Activated naive CD4-positive, alpha-beta T cell treated with anti-CD3 and anti-CD28 coated beads, Interleukin-2, amount 50 U/mL, for 24 hours (primary cell): ENCODE data around the gene SGTA.
"Not testable (repeated sequence)": the region's sequence is repeated elsewhere in the genome, so short reads cannot be mapped to it uniquely, and the experiment has no call there.

Experiments
- H3K27ac Mint-ChIP-seq: one replicate; pipeline ENCODE4 v1.8.0; 2021; ENCODE audit warnings: mild to moderate bottlenecking, mixed read lengths
- H3K27me3 Mint-ChIP-seq: one replicate; pipeline ENCODE4 v1.8.0; 2021; ENCODE audit warnings: mixed read lengths
- H3K36me3 Mint-ChIP-seq: one replicate; pipeline ENCODE4 v1.8.0; 2021; ENCODE audit warnings: mixed read lengths
- H3K4me1 Mint-ChIP-seq: one replicate; pipeline ENCODE4 v1.8.0; 2021; ENCODE audit warnings: mixed read lengths
- H3K4me3 Mint-ChIP-seq: one replicate; pipeline ENCODE4 v1.8.0; 2021; ENCODE audit warnings: mild to moderate bottlenecking, mixed read lengths
- H3K9me3 Mint-ChIP-seq: one replicate; pipeline ENCODE4 v1.8.0; 2021; ENCODE audit warnings: mixed read lengths

SGTA gene

GRCh38 chr19:2803486-2804155, 20.5 kb upstream of the SGTA start:
- no peak overlapping the region for H3K4me3 Mint-ChIP-seq
- H3K4me1 Mint-ChIP-seq = no peaks in the 10 kb centered on the region
- no peak overlapping the region for H3K27ac Mint-ChIP-seq
- H3K27me3 Mint-ChIP-seq = no peaks in the 10 kb centered on the region
- no peaks in the 10 kb centered on the region for H3K9me3 Mint-ChIP-seq
- peaks cover 8% of the 10 kb centered on the region for H3K36me3 Mint-ChIP-seq

DNA sequence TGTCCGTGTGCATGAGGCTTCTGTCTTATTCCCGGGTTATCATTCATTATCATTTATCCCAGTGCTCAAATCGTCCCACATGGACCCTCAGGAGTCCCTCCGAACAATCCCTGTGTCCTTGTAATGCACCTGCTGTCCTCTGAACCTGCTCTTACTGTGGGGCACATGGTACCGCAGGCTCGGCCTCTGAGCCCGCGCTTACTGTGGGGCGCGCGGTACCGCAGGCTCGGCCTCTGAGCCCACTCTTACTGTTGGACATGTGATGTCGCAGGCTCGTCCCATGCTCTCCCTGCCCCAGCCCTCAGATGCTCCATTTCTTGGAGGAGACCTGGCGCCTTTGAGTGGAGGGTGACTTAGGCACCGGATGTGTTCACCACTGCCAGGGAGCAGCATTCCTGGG, 19.8 kb upstream of the SGTA start:
- Mint-ChIP-seq H3K27me3 (no peaks in the 10 kb centered on the region), H3K4me1 (no peaks in the 10 kb centered on the region), H3K27ac (no peak overlapping the region), H3K36me3 (peaks cover 8% of the 10 kb centered on the region), H3K9me3 (no peaks in the 10 kb centered on the region), H3K4me3 (no peak overlapping the region)

DNA sequence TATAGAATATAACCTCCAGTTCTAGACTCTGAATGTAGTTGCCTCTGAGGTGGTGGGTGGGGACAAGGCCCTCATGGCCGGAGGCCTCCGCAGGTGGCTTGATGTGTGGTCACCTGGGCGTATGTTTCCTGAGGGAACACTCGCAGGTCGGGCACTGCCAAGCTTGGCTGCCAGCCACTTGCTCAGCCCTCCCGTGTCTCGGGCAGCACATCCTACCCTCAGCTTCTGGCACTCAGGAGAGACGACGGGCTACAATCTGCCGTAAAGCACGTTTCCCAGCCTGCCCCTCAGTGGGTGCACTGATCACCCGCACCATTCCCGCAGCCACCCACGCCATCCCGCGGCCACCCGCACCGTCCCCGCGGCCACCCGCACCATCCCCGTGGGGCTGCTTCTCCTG, 17.4 kb upstream of the SGTA start:
- H3K27ac Mint-ChIP-seq = no peak overlapping the region
- H3K4me3 Mint-ChIP-seq = no peak overlapping the region
- no peaks in the 10 kb centered on the region for H3K4me1 Mint-ChIP-seq
- no peaks in the 10 kb centered on the region for H3K9me3 Mint-ChIP-seq
- no peaks in the 10 kb centered on the region for H3K27me3 Mint-ChIP-seq
- H3K36me3 Mint-ChIP-seq = peaks cover 9% of the 10 kb centered on the region

DNA sequence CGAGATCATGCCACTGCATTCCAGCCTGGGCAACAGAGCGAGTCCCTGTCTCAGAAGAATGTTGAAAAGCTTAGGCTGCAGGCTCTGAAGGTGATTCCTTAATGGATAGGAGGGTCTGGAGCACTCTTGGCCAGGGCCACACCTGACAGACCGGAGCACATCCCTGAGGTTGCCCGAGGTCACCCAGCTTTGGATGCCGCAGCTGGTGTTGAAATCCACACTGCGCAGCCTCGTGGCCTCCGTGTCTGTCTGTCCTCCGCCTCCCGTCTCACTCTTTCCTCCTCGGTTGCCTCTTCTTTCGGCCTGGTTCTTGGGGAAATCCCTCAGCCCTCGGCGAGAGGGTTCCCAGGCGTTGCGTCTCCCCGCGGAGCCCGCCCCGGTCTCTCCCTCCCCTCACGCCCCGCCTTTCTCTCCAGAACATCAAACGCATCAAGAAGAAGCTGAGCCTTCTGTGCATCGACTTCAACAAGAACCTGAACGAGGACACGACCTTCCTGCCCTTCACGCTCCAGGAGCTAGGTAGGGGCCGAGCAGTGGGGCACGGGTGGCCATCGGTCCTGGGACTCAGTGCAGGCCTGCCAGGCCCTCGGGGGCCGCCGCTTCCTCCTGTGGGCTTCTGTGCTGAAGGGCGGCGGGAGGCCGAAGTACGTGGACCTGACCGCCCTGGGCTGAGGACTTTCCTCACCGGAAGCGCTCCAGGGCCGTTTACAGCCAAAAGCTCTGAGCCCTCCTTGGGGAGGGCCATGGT, 16.4 kb upstream of the SGTA start:
- H3K27ac Mint-ChIP-seq = no peak overlapping the region
- no peak overlapping the region for H3K4me3 Mint-ChIP-seq
- H3K4me1 Mint-ChIP-seq = no peaks in the 10 kb centered on the region
- no peaks in the 10 kb centered on the region for H3K9me3 Mint-ChIP-seq
- H3K36me3 Mint-ChIP-seq = peaks cover 8% of the 10 kb centered on the region
- no peaks in the 10 kb centered on the region for H3K27me3 Mint-ChIP-seq

DNA sequence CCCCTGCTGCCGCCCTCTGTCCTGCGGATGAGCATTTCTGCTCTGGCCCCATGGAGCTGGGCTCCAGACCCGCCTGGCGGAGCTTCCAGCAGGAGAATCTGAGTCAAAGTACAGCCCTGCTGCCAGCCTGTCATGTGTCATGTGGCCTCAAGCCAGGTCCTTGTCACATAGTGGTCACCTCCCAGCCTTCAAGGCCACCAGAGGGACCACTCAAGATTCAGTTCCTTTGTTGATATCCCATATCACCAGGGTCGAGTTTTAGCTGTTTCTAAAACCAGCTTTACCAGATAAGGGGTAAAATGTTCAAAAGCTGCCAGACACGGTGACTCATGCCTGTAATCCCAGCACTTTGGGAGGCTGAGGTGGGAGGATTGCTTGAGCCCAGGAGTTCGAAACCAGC, 15.7 kb upstream of the SGTA start:
- Mint-ChIP-seq H3K27ac (no peak overlapping the region), H3K36me3 (peaks cover 8% of the 10 kb centered on the region), H3K27me3 (no peaks in the 10 kb centered on the region), H3K4me1 (no peaks in the 10 kb centered on the region), H3K4me3 (no peak overlapping the region), H3K9me3 (no peaks in the 10 kb centered on the region)

DNA sequence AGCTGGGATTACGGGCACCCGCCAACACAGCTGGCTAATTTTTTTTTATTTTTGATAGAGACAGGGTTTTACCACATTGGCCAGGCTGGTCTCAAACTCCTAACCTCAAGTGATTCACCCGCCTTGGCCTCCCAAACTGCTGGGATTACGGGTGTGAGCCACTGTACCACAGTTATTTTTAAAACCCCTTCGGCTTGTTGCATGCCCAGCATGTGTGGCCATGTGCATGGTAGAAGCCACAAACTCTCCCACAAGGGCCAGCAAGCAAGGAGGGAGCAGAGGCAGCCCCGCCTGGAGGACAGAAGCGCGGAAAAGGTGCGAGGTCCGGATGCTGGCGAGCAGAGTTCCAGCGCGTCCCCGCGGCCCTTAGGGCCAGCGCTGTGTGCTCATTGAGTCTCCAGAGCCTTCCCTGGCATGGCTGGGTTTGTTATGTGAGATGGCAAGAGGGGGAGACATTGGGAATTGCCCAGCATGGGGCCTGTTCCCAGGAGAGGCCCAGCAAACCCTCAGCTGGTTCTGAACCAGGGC, 15.1 kb upstream of the SGTA start:
- no peak overlapping the region for H3K4me3 Mint-ChIP-seq
- H3K27ac Mint-ChIP-seq = no peak overlapping the region
- no peaks in the 10 kb centered on the region for H3K4me1 Mint-ChIP-seq
- H3K36me3 Mint-ChIP-seq = peaks cover 8% of the 10 kb centered on the region
- H3K9me3 Mint-ChIP-seq = no peaks in the 10 kb centered on the region
- H3K27me3 Mint-ChIP-seq = no peaks in the 10 kb centered on the region

GRCh38 chr19:2797280-2797679, 14.2 kb upstream of the SGTA start:
- H3K27ac Mint-ChIP-seq = no peak overlapping the region
- peaks cover 7% of the 10 kb centered on the region for H3K36me3 Mint-ChIP-seq
- no peaks in the 10 kb centered on the region for H3K4me1 Mint-ChIP-seq
- no peak overlapping the region for H3K4me3 Mint-ChIP-seq
- H3K9me3 Mint-ChIP-seq = no peaks in the 10 kb centered on the region
- no peaks in the 10 kb centered on the region for H3K27me3 Mint-ChIP-seq

DNA sequence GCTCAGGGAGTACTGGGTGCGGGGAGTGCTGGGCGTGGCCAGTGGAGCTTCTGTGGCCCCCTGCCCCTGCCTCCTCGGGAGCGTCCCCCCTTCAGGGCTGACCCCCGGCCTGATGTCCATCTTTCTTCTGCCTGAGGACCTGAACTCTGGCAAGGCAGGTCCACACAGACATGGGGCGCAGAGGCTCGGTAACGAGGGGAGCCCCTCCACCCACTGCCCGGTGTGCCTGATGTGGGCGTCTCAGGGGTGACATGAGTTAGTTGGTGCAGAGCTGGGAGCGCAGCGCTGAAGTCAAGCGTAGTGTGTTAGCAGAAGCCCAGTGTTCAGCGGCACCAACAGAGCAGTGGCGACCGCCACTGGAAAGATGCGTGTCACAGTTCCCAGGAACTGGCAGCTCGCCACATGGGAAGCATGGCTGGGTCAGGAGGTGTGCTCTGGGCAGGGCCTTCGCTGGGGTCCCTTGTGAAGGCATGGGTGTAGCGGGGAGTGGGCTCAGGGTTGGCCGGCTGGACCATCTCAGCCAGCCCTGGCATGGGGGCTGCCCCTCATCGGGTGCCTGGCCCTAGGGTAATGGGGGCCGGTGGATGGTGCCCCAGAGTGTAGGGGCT, 13.7 kb upstream of the SGTA start:
- peaks cover 7% of the 10 kb centered on the region for H3K36me3 Mint-ChIP-seq
- no peaks in the 10 kb centered on the region for H3K9me3 Mint-ChIP-seq
- H3K4me3 Mint-ChIP-seq = no peak overlapping the region
- H3K27ac Mint-ChIP-seq = no peak overlapping the region
- H3K27me3 Mint-ChIP-seq = no peaks in the 10 kb centered on the region
- H3K4me1 Mint-ChIP-seq = no peaks in the 10 kb centered on the region

DNA sequence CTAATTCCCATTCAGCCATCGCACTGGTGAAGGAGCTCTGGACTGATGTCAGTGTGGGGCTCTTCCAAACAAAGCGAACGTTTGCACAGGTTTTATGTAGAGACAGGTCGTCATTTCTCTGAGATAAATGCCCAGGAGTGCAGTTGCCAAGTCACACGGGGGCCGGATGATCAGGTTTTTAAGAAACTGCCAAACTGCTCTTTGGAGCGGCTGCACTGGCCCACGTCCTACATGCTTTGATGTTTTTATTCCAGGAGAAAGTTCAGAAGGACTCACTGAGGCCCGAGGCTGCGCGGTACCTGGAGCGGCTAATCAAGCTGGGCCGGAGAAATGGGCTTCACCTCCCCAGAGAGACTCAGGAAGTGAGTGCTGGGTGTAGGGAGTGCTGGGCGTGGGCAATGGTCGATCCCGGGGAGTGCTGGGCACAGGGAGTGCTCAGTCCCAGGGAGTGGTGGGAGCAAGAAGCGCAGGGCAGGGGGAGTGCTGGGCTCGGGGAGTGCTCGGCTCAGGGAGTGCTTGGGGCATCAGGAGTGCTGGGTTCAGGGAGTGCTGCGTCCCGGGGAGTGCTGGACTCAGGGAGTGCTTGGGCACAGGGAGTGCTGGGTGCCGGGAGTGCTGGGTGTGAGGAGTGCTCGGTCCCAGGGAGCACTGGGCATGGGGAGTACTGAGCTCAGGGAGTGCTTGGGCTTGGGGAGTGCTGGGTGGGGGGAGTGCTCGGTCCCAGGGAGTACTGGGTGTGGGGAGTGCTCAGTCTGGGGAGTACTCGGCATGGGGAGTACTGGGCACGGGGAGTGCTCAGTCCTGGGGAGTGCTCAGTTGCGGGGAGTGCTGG, 13.0 kb upstream of the SGTA start:
- no peak overlapping the region for H3K27ac Mint-ChIP-seq
- peaks cover 7% of the 10 kb centered on the region for H3K36me3 Mint-ChIP-seq
- H3K27me3 Mint-ChIP-seq = no peaks in the 10 kb centered on the region
- no peaks in the 10 kb centered on the region for H3K4me1 Mint-ChIP-seq
- no peaks in the 10 kb centered on the region for H3K9me3 Mint-ChIP-seq
- H3K4me3 Mint-ChIP-seq = no peak overlapping the region

- Mint-ChIP-seq H3K4me3 (no peak overlapping the region), H3K4me1 (peaks cover 5% of the 10 kb centered on the region), H3K27me3 (no peaks in the 10 kb centered on the region), H3K9me3 (no peaks in the 10 kb centered on the region), H3K27ac (no peak overlapping the region), H3K36me3 (peaks cover 4% of the 10 kb centered on the region)
These were observed 10.5 kb upstream of the SGTA start for GRCh38 chr19:2793577-2793976.

DNA sequence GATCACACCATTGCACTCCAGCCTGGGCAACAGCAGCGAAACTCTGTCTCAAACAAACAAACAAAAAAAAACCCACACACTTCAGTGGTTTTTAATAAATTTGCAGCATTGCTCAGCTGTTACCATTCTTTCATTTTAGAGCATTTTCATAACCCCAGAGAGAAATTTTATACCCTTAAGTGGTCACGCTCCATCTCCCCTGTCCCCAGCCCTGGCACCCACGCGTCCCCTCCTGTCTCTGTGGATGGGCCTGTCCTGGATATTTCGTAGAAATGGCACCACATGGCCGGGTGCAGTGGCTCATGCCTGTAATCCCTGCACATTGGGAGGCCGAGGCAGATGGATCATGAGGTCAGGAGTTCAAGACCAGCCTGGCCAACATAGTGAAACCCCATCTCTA, 10.1 kb upstream of the SGTA start:
- H3K36me3 Mint-ChIP-seq = peaks cover 4% of the 10 kb centered on the region

DNA sequence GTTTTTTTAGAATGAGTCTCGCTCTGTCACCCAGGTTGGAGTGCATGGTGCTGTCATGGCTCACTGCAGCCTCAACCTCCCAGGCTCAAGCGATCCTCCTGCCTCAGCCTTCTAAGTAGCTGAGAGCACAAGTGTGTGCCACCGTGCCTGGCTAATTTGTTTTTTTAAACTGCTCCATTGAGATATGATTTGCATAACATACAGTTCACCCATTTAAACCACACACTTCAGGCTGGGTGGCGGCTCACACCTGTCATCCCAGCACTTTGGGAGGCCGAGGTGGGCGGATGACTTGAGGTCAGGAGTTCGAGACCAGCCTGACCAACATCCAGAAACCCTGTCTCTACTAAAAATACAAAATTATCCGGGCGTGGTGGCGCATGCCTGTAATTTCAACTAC, 9.6 kb upstream of the SGTA start:
- H3K27me3 Mint-ChIP-seq, H3K4me1 Mint-ChIP-seq, H3K36me3 Mint-ChIP-seq, H3K9me3 Mint-ChIP-seq, H3K27ac Mint-ChIP-seq, H3K4me3 Mint-ChIP-seq: not testable (repeated sequence)

More for the DNA sequence above, 10.1 kb upstream of the SGTA start:
- H3K4me3 Mint-ChIP-seq = no peak overlapping the region
- no peak overlapping the region for H3K27ac Mint-ChIP-seq
- no peaks in the 10 kb centered on the region for H3K27me3 Mint-ChIP-seq
- H3K4me1 Mint-ChIP-seq = peaks cover 5% of the 10 kb centered on the region
- H3K9me3 Mint-ChIP-seq = no peaks in the 10 kb centered on the region

DNA sequence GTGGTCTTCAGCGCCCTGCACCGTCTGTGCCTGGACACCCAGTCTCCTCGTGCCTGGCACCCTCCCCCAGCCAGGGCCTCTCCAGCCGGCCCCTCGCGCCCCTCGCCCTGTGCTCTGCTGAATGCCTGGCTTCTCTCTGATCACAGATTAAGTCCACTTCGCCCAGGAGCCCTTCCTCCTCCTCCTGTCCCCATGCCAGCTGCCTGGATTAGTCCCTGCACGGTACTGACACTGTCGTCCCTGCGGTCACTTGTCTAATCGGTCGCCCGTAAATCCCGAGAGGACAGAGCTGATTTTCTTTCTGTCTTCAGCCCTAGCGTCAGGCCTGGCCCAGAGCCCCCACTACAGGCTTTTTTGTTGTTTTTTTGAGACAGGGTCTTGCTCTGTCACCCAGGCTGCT, 8.8 kb upstream of the SGTA start:
- Mint-ChIP-seq H3K9me3 (no peaks in the 10 kb centered on the region), H3K36me3 (peaks cover 2% of the 10 kb centered on the region), H3K4me1 (peaks cover 11% of the 10 kb centered on the region), H3K27ac (no peak overlapping the region), H3K27me3 (no peaks in the 10 kb centered on the region), H3K4me3 (no peak overlapping the region)

DNA sequence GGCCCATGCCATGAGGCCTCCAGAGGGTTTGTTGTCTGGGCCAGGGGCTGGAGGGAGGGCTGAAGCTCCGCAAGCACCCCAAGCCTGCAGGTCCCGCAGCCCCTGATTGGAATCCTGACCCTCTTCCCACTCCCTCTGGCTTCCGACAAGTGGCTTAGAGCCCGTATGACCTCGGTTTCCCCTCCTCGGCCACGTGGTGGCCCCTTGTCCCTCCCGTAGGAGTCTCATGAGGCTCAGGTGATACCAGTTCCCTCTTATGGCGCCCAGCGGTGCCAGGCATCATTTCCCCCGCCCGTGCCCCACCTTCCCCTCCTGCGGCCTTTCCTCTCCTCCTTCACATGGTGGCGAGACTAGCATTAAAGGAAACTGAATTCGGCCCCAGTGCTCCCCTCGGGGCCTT, 8.4 kb upstream of the SGTA start:
- no peaks in the 10 kb centered on the region for H3K27me3 Mint-ChIP-seq
- peaks cover 2% of the 10 kb centered on the region for H3K36me3 Mint-ChIP-seq
- no peak overlapping the region for H3K27ac Mint-ChIP-seq
- H3K9me3 Mint-ChIP-seq = no peaks in the 10 kb centered on the region
- peaks cover 11% of the 10 kb centered on the region for H3K4me1 Mint-ChIP-seq
- no peak overlapping the region for H3K4me3 Mint-ChIP-seq

GRCh38 chr19:2790557-2791271, 7.6 kb upstream of the SGTA start:
- peaks cover 2% of the 10 kb centered on the region for H3K36me3 Mint-ChIP-seq
- H3K27ac Mint-ChIP-seq = no peak overlapping the region
- H3K4me3 Mint-ChIP-seq = no peak overlapping the region
- H3K9me3 Mint-ChIP-seq = no peaks in the 10 kb centered on the region
- H3K4me1 Mint-ChIP-seq = peaks cover 14% of the 10 kb centered on the region
- H3K27me3 Mint-ChIP-seq = no peaks in the 10 kb centered on the region
